HFFc6 (cell line): ENCODE data around the gene ADI1. TPM values are rescaled to one million over a fixed set of nuclear protein-coding genes. Genes with fewer than 3 reads are reported as not detected.

Experiments used
- DNase-seq: peaks from one replicate; pipeline ENCODE4 v3.0.0-alpha.2; 2018
- H3K27ac Mint-ChIP-seq: 2 replicates; pipeline ENCODE4 v1.8.0; 2020; ENCODE audit warnings: mild to moderate bottlenecking, mixed read lengths
- H3K27me3 Mint-ChIP-seq: 2 replicates; pipeline ENCODE4 v1.8.0; 2021; ENCODE audit warnings: mild to moderate bottlenecking, moderate library complexity, mixed read lengths; ENCODE audit not compliant: insufficient read depth
- H3K36me3 Mint-ChIP-seq: 2 replicates; pipeline ENCODE4 v1.8.0; 2021; ENCODE audit warnings: low read depth, mixed read lengths
- H3K4me1 Mint-ChIP-seq: 2 replicates; pipeline ENCODE4 v1.8.0; 2020; ENCODE audit warnings: low read depth, mixed read lengths
- H3K4me3 Mint-ChIP-seq: 2 replicates; pipeline ENCODE4 v1.8.0; 2020; ENCODE audit warnings: mild to moderate bottlenecking, moderate library complexity, mixed read lengths
- H3K9me3 Mint-ChIP-seq: 2 replicates; pipeline ENCODE4 v1.8.0; 2020; ENCODE audit warnings: mild to moderate bottlenecking, mixed read lengths
- total RNA-seq, 6 experiments: library from RNA; stranded (reverse); fragmentation: NEBNext Ultra II Directional; extraction: Animal tissue kit (Norgen Biotek cat#: 25700); gene quantifications; 2 replicates in 1 of 6; 3 replicates in 5 of 6; pipeline ENCODE4 v1.2.3, GENCODE V29; 2021
- TF ChIP-seq, protein P1 (sequence below): fragments of 200-600 bp; sonication (generic); IDR thresholded peaks from 2 replicates; pipeline ENCODE4 v1.5.0; 2021; ENCODE audit warnings: antibody characterized with exemption, mild to moderate bottlenecking

The ADI1 gene
- total RNA-seq, 6 experiments from 2014 or later: 66.6 to 94.2 (median 75.5) TPM

DNA sequence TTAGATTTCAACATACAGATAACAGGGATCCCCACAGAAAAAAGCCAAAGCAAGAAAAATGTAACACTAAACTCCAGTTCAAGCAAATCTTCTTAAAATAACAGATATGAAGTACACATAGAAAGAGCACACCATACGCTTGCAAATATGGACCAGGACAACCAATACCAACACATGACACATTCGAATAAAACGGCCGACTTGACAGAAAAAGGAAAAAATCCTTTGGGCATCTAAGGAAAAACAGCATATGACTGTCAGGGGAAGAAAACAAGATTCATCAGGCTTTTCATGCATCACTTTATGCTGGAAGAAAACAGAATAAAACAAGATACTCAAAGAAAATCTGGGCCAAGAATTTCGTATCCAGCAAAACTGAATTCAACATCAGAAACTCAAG, 22.8 kb upstream of the ADI1 start:
- H3K4me3 Mint-ChIP-seq: no peak overlapping the region

DNA sequence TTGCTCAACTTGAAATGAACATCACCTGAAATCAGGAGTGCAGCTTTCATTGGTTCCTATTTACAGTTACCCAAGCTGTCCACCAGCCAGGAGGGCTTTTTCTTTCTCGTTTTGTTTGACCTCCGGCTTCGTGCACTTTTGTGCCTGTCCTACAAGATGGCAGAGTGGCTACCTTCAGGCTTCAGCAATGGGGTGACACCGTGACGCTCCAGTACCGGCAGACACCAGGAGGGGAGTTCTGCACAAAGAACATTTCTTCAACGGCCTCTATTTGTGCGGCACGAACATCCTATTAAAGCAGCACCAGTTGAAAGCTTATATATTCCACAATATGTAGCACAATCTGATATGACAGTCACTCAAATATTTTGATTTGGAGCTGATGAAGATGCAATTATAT, 20.5 kb upstream of the ADI1 start:
- H3K4me1 Mint-ChIP-seq: peaks cover 20% of the 10 kb centered on the region

More for the DNA sequence above, 22.8 kb upstream of the ADI1 start:
- Mint-ChIP-seq H3K9me3 (no peaks in the 10 kb centered on the region), H3K27me3 (no peaks in the 10 kb centered on the region; the same call in 1 of the 2 replicates), H3K36me3 (peaks cover 38% of the 10 kb centered on the region), H3K27ac (no peak overlapping the region), H3K4me1 (peaks cover 2% of the 10 kb centered on the region)
- TF ChIP-seq, protein P1, sequence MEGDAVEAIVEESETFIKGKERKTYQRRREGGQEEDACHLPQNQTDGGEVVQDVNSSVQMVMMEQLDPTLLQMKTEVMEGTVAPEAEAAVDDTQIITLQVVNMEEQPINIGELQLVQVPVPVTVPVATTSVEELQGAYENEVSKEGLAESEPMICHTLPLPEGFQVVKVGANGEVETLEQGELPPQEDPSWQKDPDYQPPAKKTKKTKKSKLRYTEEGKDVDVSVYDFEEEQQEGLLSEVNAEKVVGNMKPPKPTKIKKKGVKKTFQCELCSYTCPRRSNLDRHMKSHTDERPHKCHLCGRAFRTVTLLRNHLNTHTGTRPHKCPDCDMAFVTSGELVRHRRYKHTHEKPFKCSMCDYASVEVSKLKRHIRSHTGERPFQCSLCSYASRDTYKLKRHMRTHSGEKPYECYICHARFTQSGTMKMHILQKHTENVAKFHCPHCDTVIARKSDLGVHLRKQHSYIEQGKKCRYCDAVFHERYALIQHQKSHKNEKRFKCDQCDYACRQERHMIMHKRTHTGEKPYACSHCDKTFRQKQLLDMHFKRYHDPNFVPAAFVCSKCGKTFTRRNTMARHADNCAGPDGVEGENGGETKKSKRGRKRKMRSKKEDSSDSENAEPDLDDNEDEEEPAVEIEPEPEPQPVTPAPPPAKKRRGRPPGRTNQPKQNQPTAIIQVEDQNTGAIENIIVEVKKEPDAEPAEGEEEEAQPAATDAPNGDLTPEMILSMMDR: no peak
- DNase-seq: no peak

DNA sequence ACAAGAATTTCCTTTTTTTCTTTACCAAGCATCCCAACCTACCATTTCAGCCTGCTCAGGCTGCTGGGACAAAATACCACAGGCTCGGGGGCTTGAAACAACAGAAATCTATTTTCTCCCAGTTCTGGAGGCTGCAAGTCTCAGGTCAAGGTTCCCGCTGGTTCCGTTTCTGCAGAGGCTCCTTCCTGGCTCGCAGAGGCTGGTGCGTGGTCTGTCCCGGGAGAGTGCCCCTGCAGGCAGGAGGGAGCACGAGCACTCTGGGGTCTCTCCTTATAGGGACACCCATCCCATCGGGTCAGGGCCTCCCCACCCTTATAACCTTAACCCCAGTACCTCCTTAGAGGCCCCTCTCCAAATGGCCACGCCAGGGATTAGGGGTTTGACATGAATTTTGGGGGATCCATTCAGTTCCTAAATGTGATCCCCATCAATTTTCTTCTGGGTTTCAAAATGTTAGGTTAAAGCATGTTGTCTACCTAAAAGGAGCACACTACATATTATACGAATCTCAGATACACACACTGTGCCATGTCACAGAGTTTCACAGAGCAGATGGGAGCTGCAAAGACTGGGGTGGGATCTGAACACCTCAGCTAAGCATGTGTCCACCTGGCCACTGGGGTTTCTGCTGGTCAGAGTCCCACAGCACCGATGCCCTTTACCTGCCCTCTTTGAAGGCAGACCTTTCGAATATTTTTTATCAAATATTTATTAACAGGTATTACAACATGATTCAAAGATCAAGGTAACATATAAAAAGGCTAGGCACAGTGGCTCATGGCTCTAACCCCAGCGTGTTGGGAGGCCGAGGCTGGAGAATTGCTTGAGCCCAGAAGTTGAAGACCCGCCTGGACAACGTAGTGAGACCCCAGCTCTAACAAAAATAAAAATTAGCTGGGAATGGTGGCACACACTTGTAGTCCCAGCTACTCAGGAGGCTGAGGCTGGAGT, 17.6 kb upstream of the ADI1 start:
- DNase-seq: peak; percentile 33

More for the DNA sequence above, 20.5 kb upstream of the ADI1 start:
- TF ChIP-seq, protein P1: peak; percentile 33; the same call in 1 of the 2 replicates
- no peak for DNase-seq
- no peaks in the 10 kb centered on the region; the same call in 1 of the 2 replicates for H3K27me3 Mint-ChIP-seq
- H3K36me3 Mint-ChIP-seq: peaks cover 31% of the 10 kb centered on the region
- no peaks in the 10 kb centered on the region for H3K9me3 Mint-ChIP-seq
- no peak overlapping the region for H3K27ac Mint-ChIP-seq
- H3K4me3 Mint-ChIP-seq: no peak overlapping the region

DNA sequence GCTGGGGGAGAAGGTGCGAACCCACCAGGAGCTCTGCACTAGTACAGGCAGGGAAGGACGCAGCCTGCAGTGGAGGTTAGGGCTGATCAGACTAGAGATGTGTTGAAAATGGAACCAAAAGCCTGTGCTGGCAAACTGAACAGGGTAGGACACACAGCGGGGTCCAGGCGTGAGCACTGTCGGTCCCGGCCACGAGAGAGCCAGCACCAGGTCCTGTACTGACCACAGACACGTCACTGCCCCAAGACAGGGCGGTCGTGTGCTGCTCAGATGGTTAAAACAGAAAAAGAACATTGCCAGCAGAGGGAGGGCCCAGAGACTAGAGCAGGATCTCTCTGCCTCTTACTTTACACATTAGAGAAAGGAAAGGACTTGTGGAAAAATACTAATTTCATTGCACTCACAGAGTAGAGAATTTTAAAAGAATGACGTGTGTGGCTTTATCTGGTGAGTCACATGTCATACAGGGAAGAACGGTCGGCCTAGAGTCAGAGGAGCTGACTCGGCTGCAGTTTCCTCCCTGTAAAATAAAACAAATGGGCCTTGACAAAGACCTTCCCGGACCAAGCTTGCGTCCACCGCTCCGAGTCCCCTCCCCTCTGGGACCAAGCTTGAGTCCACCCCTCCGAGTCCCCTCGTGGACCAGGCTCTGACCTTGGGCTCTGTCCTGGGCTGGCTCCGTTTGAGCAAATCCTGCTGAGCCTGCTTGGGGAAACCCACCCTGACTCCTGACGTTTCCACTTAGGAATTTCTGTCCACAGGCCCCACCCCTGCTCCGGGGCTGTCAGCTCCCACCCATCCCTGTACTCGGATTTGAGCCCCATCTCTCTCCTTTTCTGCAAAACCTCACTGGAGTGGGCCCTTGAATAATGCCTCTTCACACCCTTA, 16.7 kb upstream of the ADI1 start:
- H3K27me3 Mint-ChIP-seq: no peaks in the 10 kb centered on the region; the same call in none of the 2 replicates
- H3K9me3 Mint-ChIP-seq: no peaks in the 10 kb centered on the region
- peak overlapping the region; percentile 91 for H3K4me3 Mint-ChIP-seq
- peak overlapping the region; percentile 100 for H3K27ac Mint-ChIP-seq
- H3K36me3 Mint-ChIP-seq: peaks cover 5% of the 10 kb centered on the region
- DNase-seq: peak; percentile 97
- H3K4me1 Mint-ChIP-seq: peaks cover 20% of the 10 kb centered on the region
- TF ChIP-seq, protein P1: peak; percentile 56

More for the DNA sequence above, 17.6 kb upstream of the ADI1 start:
- Mint-ChIP-seq H3K4me3 (peak overlapping the region; percentile 91), H3K4me1 (peaks cover 20% of the 10 kb centered on the region), H3K9me3 (no peaks in the 10 kb centered on the region), H3K36me3 (peaks cover 8% of the 10 kb centered on the region), H3K27ac (peak overlapping the region; percentile 100), H3K27me3 (no peaks in the 10 kb centered on the region; the same call in none of the 2 replicates)
- TF ChIP-seq, protein P1: peak; percentile 67

DNA sequence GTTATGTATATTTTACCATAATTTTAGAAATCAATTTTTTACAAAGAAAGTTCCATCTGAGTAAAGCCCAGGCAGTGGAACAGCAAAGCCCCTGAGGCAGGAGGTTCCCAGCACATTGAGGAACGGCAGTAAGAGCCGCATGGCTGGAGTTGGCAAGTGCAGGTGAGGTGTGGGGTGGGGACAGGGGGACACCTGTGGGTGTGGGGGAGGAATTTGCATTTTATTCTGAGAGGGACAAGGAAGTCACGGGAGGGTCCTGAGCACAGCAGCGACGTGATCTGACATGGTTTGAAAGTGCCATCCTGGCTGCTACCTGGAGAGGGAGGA, 16.1 kb upstream of the ADI1 start:
- Mint-ChIP-seq H3K27me3 (no peaks in the 10 kb centered on the region; the same call in none of the 2 replicates), H3K9me3 (no peaks in the 10 kb centered on the region), H3K36me3 (peaks cover 5% of the 10 kb centered on the region), H3K27ac (peak overlapping the region; percentile 100), H3K4me3 (peak overlapping the region; percentile 91), H3K4me1 (peaks cover 20% of the 10 kb centered on the region)
- TF ChIP-seq, protein P1: no peak
- no peak for DNase-seq
